Esophagus squamous epithelium (tissue), 5 donors: ENCODE results near the gene DENND1B. TPM values are rescaled to one million over a fixed set of nuclear protein-coding genes. Genes with fewer than 3 reads are reported as not detected.

Experiments
- DNase-seq: peaks from one replicate; lab custom pipeline; 2025; lab: John Stamatoyannopoulos, UW
- H3K27ac ChIP-seq, 4 donors: fragments of 200-600 bp; sonication (generic); one replicate each; pipeline ENCODE4 v1.5.1; 2016 to 2019; ENCODE audit warnings: mild to moderate bottlenecking in 1 of 4
- H3K27me3 ChIP-seq, 4 donors: fragments of 200-600 bp; sonication (generic); 1 replicate in 3 of 4; 2 replicates in 1 of 4; pipeline versions ENCODE4 v1.5.1 to v1.6.0; 2017 to 2021; ENCODE audit warnings: antibody characterized with exemption in 1 of 4
- H3K36me3 ChIP-seq, 3 donors: fragments of 200-600 bp; sonication (generic); one replicate each; pipeline ENCODE4 v1.5.1; 2016 to 2019
- H3K4me1 ChIP-seq, 3 donors: fragments of 200-600 bp; sonication (generic); one replicate each; pipeline ENCODE4 v1.5.1; 2017 to 2019
- H3K4me3 ChIP-seq, 4 donors: fragments of 200-600 bp; sonication (generic); 1 replicate in 3 of 4; 2 replicates in 1 of 4; pipeline ENCODE4 v1.5.1; 2016 to 2019; ENCODE audit warnings: mild to moderate bottlenecking in 2 of 4, moderate library complexity in 1 of 4
- H3K9me3 ChIP-seq, 3 donors: fragments of 200-600 bp; sonication (generic); one replicate each; pipeline ENCODE4 v1.5.1; 2016 to 2019
- CTCF ChIP-seq, 6 experiments: fragments of 450-650 bp in 4 of 6; fragments of 200-600 bp in 2 of 6; sonication (generic) in 2 of 6; IDR thresholded peaks; one replicate each; pipeline ENCODE4 v1.5.1; 2016 to 2019; ENCODE audit warnings: antibody characterized with exemption in 6 of 6, mild to moderate bottlenecking in 4 of 6, moderate library complexity in 4 of 6
- POLR2A ChIP-seq, 4 donors: fragments of 450-650 bp; IDR thresholded peaks; one replicate each; pipeline ENCODE4 v1.6.1; 2017; ENCODE audit warnings: antibody characterized with exemption in 4 of 4, mild to moderate bottlenecking in 4 of 4, moderate library complexity in 3 of 4
- WGBS, 2 donors: methylation state at CpG; one replicate each; pipeline ENCODE4 v1.1.5; 2018; 5-methylcytosine and 5-hydroxymethylcytosine counted together
- intact Hi-C: fragments of 100-400 bp; cut with DNase I; formaldehyde crosslinking; loops from one replicate; pipeline ENCODE4 v1.15.0; 2022
- total RNA-seq, 4 donors: library from RNA; depleted of rRNA; stranded (reverse); fragments of >200 nt; gene quantifications; one replicate each; pipeline ENCODE4 v1.1.0, GENCODE V29; 2016
- donor health status: DM: yes; HTN: yes; CAD: no.

Gene DENND1B
- total RNA-seq, 4 donors from 2014 or later = 13.6 to 25.5 (median 18.2) TPM

- no peak overlapping the region for H3K4me3 ChIP-seq
- intact Hi-C loops = no loop called here
- no peaks in the 10 kb centered on the region for H3K4me1 ChIP-seq
- H3K36me3 ChIP-seq = no peaks in the 10 kb centered on the region
- TF ChIP-seq CTCF (IDR thresholded peaks at IDR 0.05) = no peak
- TF ChIP-seq POLR2A (IDR thresholded peaks at IDR 0.05) = no peak
- H3K27me3 ChIP-seq = no peaks in the 10 kb centered on the region
- H3K27ac ChIP-seq = no peak overlapping the region
- 80 to 89% methylated on average over 1 of the region's 1 CpG for WGBS, 2 donors
- no peak for DNase-seq
- no peaks in the 10 kb centered on the region for H3K9me3 ChIP-seq
Measured at GRCh38 chr1:197744979-197745378, 30.3 kb downstream of the DENND1B start.

GRCh38 chr1:197743578-197743977 lies 31.7 kb downstream of the DENND1B start:
- intact Hi-C loops = no loop called here
- WGBS, 2 donors = 91 to 93% methylated on average over 2 of the region's 2 CpGs
- Histone ChIP-seq H3K27ac (no peak overlapping the region), H3K9me3 (no peaks in the 10 kb centered on the region), H3K4me1 (no peaks in the 10 kb centered on the region), H3K27me3 (no peaks in the 10 kb centered on the region), H3K4me3 (no peak overlapping the region), H3K36me3 (no peaks in the 10 kb centered on the region)
- DNase-seq = no peak
- TF ChIP-seq POLR2A (IDR thresholded peaks at IDR 0.05) (no peak), CTCF (IDR thresholded peaks at IDR 0.05) (no peak)

- H3K27ac ChIP-seq = no peak overlapping the region
- intact Hi-C loops = no loop called here
- DNase-seq = no peak
- H3K4me3 ChIP-seq = no peak overlapping the region
- H3K4me1 ChIP-seq = peaks cover 0 to 5% (median 0%) of the 10 kb centered on the region in 3 donors
- WGBS, 2 donors = 80 to 94% methylated on average over 2 of the region's 2 CpGs
- TF ChIP-seq POLR2A (IDR thresholded peaks at IDR 0.05) (no peak), CTCF (IDR thresholded peaks at IDR 0.05) (no peak)
- no peaks in the 10 kb centered on the region for H3K27me3 ChIP-seq
- H3K36me3 ChIP-seq = no peaks in the 10 kb centered on the region
- no peaks in the 10 kb centered on the region for H3K9me3 ChIP-seq
Measured at GRCh38 chr1:197740992-197741391, 34.3 kb downstream of the DENND1B start.

DNA sequence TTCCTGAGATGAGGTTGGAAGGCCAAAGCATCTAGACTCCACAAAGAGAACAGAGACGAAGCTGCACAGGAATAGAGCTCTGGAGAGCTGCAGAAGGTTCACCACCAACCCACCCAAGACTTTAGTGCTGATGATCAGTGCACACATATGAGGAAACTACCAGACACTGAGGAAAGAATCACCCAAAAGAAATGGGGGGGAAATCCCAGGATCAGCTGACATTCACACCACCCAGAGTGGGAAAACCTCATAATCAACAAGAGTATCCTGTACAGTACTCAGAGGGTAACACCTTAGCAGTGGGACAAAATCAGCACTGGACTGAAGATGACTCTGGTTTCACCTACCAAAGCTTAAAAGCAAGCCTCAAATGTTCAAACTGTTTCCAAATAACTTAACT lies 36.4 kb downstream of the DENND1B start:
- DNase-seq = no peak
- H3K4me1 ChIP-seq = peaks cover 0 to 5% (median 0%) of the 10 kb centered on the region in 3 donors

GRCh38 chr1:197737916-197738315 lies 37.4 kb downstream of the DENND1B start:
- Histone ChIP-seq H3K27ac (no peak overlapping the region), H3K4me1 (peaks cover 0 to 5% (median 0%) of the 10 kb centered on the region in 3 donors), H3K36me3 (no peaks in the 10 kb centered on the region), H3K27me3 (no peaks in the 10 kb centered on the region), H3K9me3 (no peaks in the 10 kb centered on the region), H3K4me3 (no peak overlapping the region)
- intact Hi-C loops = no loop called here
- WGBS, 2 donors = 53 to 90% methylated on average over 1 of the region's 1 CpG
- TF ChIP-seq POLR2A (IDR thresholded peaks at IDR 0.05) (no peak), CTCF (IDR thresholded peaks at IDR 0.05) (no peak)
- no peak for DNase-seq

More for the DNA sequence above, 36.4 kb downstream of the DENND1B start:
- Histone ChIP-seq H3K27me3 (no peaks in the 10 kb centered on the region), H3K27ac (no peak overlapping the region), H3K9me3 (no peaks in the 10 kb centered on the region), H3K4me3 (no peak overlapping the region), H3K36me3 (no peaks in the 10 kb centered on the region)
- intact Hi-C loops = no loop called here
- 0 to 91% methylated on average over 1 of the region's 1 CpG for WGBS, 2 donors
- TF ChIP-seq CTCF (IDR thresholded peaks at IDR 0.05) (no peak), POLR2A (IDR thresholded peaks at IDR 0.05) (no peak)
